ENCODE results near the gene BCAP31.

BCAP31 gene

DNA sequence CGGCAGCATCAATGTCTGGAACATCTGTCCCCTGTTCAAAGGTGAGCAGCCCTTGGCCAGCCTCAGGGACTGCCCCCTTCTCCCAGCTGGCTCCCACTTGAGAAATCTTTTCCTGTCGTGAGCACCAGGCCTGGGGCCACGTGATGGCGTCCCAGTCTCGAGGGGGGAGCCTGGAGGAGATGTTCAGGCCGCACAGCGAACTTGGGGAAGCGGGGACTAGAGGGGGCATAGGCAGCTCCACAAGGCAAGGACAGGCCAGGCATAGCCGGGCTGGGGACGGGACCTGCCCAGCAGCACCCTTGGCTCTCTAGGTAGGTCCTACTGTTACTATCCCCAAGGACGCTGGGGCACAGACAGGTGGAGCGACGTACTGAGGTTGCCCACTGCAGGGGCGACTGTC lies 33.7 kb downstream of the BCAP31 start:
- in situ Hi-C loops (cut with HindIII; ENCODE audit: low sequenced_read_pairs): no loop called here
- TF ChIP-seq, protein P1, sequence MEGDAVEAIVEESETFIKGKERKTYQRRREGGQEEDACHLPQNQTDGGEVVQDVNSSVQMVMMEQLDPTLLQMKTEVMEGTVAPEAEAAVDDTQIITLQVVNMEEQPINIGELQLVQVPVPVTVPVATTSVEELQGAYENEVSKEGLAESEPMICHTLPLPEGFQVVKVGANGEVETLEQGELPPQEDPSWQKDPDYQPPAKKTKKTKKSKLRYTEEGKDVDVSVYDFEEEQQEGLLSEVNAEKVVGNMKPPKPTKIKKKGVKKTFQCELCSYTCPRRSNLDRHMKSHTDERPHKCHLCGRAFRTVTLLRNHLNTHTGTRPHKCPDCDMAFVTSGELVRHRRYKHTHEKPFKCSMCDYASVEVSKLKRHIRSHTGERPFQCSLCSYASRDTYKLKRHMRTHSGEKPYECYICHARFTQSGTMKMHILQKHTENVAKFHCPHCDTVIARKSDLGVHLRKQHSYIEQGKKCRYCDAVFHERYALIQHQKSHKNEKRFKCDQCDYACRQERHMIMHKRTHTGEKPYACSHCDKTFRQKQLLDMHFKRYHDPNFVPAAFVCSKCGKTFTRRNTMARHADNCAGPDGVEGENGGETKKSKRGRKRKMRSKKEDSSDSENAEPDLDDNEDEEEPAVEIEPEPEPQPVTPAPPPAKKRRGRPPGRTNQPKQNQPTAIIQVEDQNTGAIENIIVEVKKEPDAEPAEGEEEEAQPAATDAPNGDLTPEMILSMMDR (IDR thresholded peaks at IDR 0.05; ENCODE audit: low read depth, low read length, missing control alignments): no peak
- DNase-seq (ENCODE audit: low read depth): no peak
- no peak overlapping the region for H3K4me3 ChIP-seq (ENCODE audit: low read depth, low read length)

DNA sequence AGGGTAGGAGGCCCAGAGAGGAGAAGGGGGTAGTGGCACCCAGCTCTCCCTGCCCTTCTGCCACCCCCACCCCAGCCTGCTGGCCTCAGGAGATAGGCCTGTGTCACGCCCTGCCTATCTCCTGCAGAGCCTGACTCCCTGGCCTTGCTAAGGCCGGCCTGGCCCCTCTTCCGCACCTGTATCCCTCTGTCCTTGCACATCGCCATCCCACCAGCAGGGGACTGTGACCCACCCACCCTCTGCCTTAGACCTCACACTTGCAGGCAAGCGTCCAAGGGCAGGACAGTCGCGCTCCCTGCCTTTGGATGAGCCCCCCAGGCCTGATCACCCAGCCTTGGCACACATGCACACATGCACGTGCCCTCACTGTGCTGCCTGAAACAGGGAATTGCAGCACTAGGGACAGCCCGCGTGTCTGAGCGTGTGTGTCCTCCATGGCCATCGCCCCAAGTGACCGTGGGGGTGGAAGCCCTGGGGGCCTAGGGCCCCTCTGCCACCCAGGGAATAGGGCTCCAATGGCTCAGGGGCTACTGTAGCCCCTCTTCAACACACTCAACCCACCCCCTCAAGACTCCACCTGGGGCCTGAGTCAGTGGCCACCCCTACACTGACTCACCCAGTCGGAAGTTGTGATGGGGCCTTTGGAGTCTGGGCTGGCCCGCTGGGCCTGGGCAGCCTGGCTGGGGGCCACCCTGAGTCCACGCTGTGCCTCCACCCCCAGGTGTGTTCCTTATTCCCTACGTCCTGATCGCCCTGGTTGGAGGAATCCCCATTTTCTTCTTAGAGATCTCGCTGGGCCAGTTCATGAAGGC lies 34.3 kb downstream of the BCAP31 start:
- TF ChIP-seq, protein P1 (IDR thresholded peaks at IDR 0.05; ENCODE audit: low read depth, low read length, missing control alignments): peak; percentile 30
- in situ Hi-C loops (cut with HindIII; ENCODE audit: low sequenced_read_pairs): no loop called here
- H3K4me3 ChIP-seq (ENCODE audit: low read depth, low read length): peak overlapping the region; percentile 25
- DNase-seq (ENCODE audit: low read depth): no peak

DNA sequence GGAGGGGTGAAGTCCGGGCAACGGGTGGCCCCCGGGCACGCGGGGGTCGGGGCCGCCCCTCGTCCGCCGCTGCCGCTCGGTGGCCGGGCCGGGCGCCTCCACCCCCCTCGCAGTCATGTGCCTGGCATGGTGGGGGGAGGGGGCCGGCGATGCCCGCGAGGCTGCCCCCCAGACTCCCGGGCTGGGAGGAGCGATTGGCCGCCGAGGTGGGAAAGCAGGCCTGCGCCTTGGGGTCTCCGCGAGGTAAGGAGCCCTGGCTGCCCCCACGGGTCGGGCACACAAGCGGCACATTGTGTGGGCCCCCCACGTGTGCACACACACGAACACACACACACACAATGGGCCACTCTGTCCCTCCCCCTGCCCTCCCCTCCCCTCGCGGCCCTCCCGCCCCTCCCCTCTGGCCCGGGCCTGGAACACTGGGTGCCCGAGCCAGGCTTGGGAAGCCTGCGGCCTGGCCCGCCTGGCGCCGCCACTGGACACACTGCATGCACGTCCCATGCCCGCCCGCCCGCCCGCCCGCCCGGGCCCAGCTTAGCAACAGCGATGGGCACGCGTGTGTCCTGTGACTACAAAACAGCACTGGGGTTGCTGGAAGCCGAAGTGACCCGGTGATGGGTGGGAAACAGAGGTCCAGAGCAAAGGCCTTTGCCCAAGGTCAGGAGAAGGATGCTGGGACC lies 35.1 kb downstream of the BCAP31 start:
- TF ChIP-seq, protein P1 (IDR thresholded peaks at IDR 0.05; ENCODE audit: low read depth, low read length, missing control alignments): no peak
- no peak for DNase-seq (ENCODE audit: low read depth)
- peak overlapping the region; percentile 30 for H3K4me3 ChIP-seq (ENCODE audit: low read depth, low read length)
- in situ Hi-C loops (cut with HindIII; ENCODE audit: low sequenced_read_pairs): no loop called here

DNA sequence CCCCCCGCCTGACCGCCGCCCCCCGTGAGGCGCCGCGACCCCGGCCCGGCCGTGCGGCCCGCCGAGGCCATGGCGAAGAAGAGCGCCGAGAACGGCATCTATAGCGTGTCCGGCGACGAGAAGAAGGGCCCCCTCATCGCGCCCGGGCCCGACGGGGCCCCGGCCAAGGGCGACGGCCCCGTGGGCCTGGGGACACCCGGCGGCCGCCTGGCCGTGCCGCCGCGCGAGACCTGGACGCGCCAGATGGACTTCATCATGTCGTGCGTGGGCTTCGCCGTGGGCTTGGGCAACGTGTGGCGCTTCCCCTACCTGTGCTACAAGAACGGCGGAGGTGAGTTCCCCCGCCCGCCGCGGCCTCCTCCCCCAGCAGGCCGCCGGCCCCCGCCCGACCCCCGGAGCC lies 35.7 kb downstream of the BCAP31 start:
- in situ Hi-C loops (cut with HindIII; ENCODE audit: low sequenced_read_pairs): no loop called here
- TF ChIP-seq, protein P1 (IDR thresholded peaks at IDR 0.05; ENCODE audit: low read depth, low read length, missing control alignments): no peak
- DNase-seq (ENCODE audit: low read depth): no peak
- peak overlapping the region; percentile 30 for H3K4me3 ChIP-seq (ENCODE audit: low read depth, low read length)

DNA sequence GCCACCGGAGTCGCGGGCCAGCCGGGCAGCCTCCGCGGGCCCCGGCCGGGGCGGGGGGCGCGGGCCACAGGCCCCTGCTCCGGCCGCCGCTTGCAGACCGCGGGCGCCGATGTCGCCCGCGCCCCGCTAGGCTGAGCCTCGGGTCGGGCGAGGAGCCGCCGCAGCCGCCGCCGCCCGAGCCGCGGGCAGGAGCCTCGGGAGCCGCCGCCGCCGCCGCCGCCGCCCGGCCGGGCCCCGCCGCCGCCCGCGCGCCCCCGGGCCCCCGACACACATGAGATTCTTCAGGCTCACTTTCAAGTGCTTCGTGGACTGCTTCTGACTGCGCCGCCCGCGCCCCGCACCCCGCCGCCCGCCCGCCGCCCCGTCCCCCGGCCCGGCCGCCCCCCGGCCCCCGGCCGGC lies 36.1 kb downstream of the BCAP31 start:
- TF ChIP-seq, protein P1 (IDR thresholded peaks at IDR 0.05; ENCODE audit: low read depth, low read length, missing control alignments): no peak
- DNase-seq (ENCODE audit: low read depth): no peak
- in situ Hi-C loops (cut with HindIII; ENCODE audit: low sequenced_read_pairs): no loop called here
- no peak overlapping the region for H3K4me3 ChIP-seq (ENCODE audit: low read depth, low read length)

DNA sequence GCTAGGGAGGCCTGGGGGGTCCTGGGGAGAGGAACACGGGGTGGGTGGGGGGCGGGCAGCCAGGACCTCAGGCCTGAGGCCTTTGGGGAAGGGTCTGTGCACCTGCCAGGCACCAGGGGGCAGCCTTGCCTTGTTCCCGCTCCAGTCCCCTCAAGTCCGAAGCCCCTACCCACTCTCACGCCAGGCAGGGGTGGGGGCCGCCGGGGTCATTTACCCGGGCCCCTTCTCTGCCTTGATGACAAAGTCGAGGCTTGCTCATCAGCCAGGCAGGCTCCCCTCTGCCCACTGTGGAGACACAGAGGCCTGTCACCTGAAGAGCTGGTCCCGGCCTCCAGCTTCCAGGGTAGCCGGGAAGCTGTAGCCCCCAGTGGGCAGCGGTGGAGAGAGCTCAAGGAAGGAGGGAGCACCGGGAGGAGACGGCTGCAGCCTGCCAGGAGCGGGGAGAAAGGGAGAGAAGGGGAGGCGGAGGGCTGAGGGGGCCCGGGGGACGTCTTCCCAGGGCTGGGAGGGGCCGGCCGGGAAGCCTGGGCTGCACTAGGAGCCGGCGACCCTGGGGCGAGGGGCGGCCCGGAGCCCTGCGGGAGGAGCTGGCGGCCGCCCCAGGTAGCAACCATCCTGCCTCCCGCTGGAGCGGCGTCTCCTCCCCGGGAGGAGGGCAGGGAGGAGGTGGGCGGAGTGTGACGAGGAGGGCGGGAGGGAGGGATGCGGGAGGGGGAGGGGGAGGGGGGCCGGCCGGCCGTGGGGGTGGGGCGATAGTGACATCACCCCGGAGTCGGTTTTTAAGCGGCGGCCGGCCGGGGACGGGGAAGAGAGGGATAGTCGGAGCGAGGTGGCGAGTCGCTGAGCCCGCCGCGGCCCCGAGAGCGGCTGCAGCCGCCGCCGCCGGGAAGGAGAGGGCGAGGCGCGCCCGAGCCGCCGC lies 36.8 kb downstream of the BCAP31 start, which contains the start of gene SLC6A8:
TSS of gene SLC6A8 (plus strand) at position 806 of the 919 bp plus-strand sequence. CDS start 649 bp downstream, outside the sequence.
- DNase-seq (ENCODE audit: low read depth): no peak
- in situ Hi-C loops (cut with HindIII; ENCODE audit: low sequenced_read_pairs): no loop called here
- H3K4me3 ChIP-seq (ENCODE audit: low read depth, low read length): peak within 1 kb of the TSS; percentile 30
- TF ChIP-seq, protein P1 (IDR thresholded peaks at IDR 0.05; ENCODE audit: low read depth, low read length, missing control alignments): peak; percentile 18

Data from astrocyte of the cerebellum (primary cell).